Trophoblast cell (in vitro differentiated cells and primary cell): ENCODE measurements around the gene MAP2K5.

Experiments
- DNase-seq, 2 donors: peaks; one replicate each; pipeline ENCODE4 v3.0.0-alpha.2; 2016
- H2AFZ ChIP-seq: 2 replicates; pipeline ENCODE4 v1.6.1; 2013; ENCODE audit warnings: low read length, moderate library complexity, mild to moderate bottlenecking; ENCODE audit not compliant: insufficient read depth, poor library complexity
- H2AK5ac ChIP-seq: 2 replicates; pipeline ENCODE4 v1.6.1; 2013; ENCODE audit warnings: mild to moderate bottlenecking, low read length
- H2BK120ac ChIP-seq: 2 replicates; pipeline ENCODE4 v1.6.1; 2013; ENCODE audit warnings: low read length, mild to moderate bottlenecking, moderate library complexity; ENCODE audit not compliant: insufficient read depth, poor library complexity
- H2BK12ac ChIP-seq: 2 replicates; pipeline ENCODE4 v1.6.1; 2013; ENCODE audit warnings: mild to moderate bottlenecking, low read length, moderate library complexity
- H2BK5ac ChIP-seq: 2 replicates; pipeline ENCODE4 v1.6.1; 2013; ENCODE audit warnings: low read length, low read depth, moderate library complexity, mild to moderate bottlenecking; ENCODE audit not compliant: poor library complexity
- H3K14ac ChIP-seq: 2 replicates; pipeline ENCODE4 v1.6.1; 2013; ENCODE audit warnings: mild to moderate bottlenecking, low read length
- H3K18ac ChIP-seq: 2 replicates; pipeline ENCODE4 v1.6.1; 2013; ENCODE audit warnings: mild to moderate bottlenecking, low read length
- H3K23ac ChIP-seq: 2 replicates; pipeline ENCODE4 v1.6.1; 2013; ENCODE audit warnings: low read length
- H3K27ac ChIP-seq: 2 replicates; pipeline ENCODE4 v1.5.1; 2013; ENCODE audit warnings: low read depth, mild to moderate bottlenecking, inconsistent platforms, low read length, moderate library complexity
- H3K27me3 ChIP-seq: 2 replicates; pipeline ENCODE4 v1.6.1; 2013; ENCODE audit warnings: inconsistent platforms, mild to moderate bottlenecking, low read length, moderate library complexity; ENCODE audit not compliant: insufficient read depth
- H3K36me3 ChIP-seq, 2 experiments: 1 replicate in 1 of 2; 2 replicates in 1 of 2; pipeline ENCODE4 v1.6.1; 2013; ENCODE audit warnings: low read length in 2 of 2, mild to moderate bottlenecking in 2 of 2, moderate library complexity in 1 of 2; ENCODE audit not compliant: insufficient read depth in 2 of 2, control insufficient read depth in 1 of 2
- H3K4ac ChIP-seq: 2 replicates; pipeline ENCODE4 v1.6.1; 2013; ENCODE audit warnings: low read depth, mild to moderate bottlenecking, low read length, moderate library complexity
- H3K4me1 ChIP-seq, 2 experiments: 1 replicate in 1 of 2; 2 replicates in 1 of 2; pipeline ENCODE4 v1.6.1; 2013; ENCODE audit warnings: low read length in 2 of 2, mild to moderate bottlenecking in 2 of 2, moderate library complexity in 1 of 2; ENCODE audit not compliant: insufficient read depth in 2 of 2, control insufficient read depth in 1 of 2
- H3K4me2 ChIP-seq: 2 replicates; pipeline ENCODE4 v1.6.1; 2013; ENCODE audit warnings: inconsistent platforms, mild to moderate bottlenecking, low read length, moderate library complexity
- H3K4me3 ChIP-seq: 2 replicates; pipeline ENCODE4 v1.5.1; 2013; ENCODE audit warnings: mild to moderate bottlenecking, low read depth, low read length, inconsistent platforms
- H3K79me1 ChIP-seq: one replicate; pipeline ENCODE4 v1.6.1; 2013; ENCODE audit warnings: low read length
- H3K79me2 ChIP-seq: 2 replicates; pipeline ENCODE4 v1.6.1; 2013; ENCODE audit warnings: low read length, mild to moderate bottlenecking; ENCODE audit not compliant: control insufficient read depth, insufficient read depth, poor library complexity
- H3K9ac ChIP-seq: 2 replicates; pipeline ENCODE4 v1.6.1; 2013; ENCODE audit warnings: mild to moderate bottlenecking, low read length
- H3K9me3 ChIP-seq: 2 replicates; pipeline ENCODE4 v1.6.1; 2013; ENCODE audit warnings: low read depth, mild to moderate bottlenecking, control low read depth, inconsistent platforms, low read length; ENCODE audit not compliant: insufficient read depth
- H4K12ac ChIP-seq: 2 replicates; pipeline ENCODE4 v1.6.1; 2013; ENCODE audit warnings: low read depth, mild to moderate bottlenecking, low read length, moderate library complexity
- H4K8ac ChIP-seq: 2 replicates; pipeline ENCODE4 v1.6.1; 2013; ENCODE audit warnings: low read depth, mild to moderate bottlenecking, low read length, moderate library complexity
- H4K91ac ChIP-seq: one replicate; pipeline ENCODE4 v1.6.1; 2013; ENCODE audit warnings: low read depth, mild to moderate bottlenecking, low read length, moderate library complexity
- WGBS: extraction: QIAGEN DNeasy Blood & Tissue Kit; methylation state at CpG from one replicate; pipeline ENCODE4 v1.1.7; 2013; ENCODE audit warnings: missing lambda C conversion rate; ENCODE audit not compliant: insufficient read length, insufficient coverage; ENCODE audit errors: extremely low coverage; 5-methylcytosine and 5-hydroxymethylcytosine counted together

The MAP2K5 gene

GRCh38 chr15:67508407-67508806, 34.1 kb upstream of the MAP2K5 start:
- Histone ChIP-seq H3K14ac (no peak overlapping the region), H3K4me2 (no peak overlapping the region), H3K79me2 (no peaks in the 10 kb centered on the region), H2AFZ (no peak overlapping the region), H2AK5ac (no peak overlapping the region), H2BK5ac (no peak overlapping the region), H3K4me3 (no peak overlapping the region), H4K91ac (no peak overlapping the region), H4K12ac (no peak overlapping the region), H4K8ac (no peak overlapping the region), H3K9ac (no peak overlapping the region), H3K27ac (no peak overlapping the region), H3K9me3 (no peaks in the 10 kb centered on the region), H3K36me3 (no peaks in the 10 kb centered on the region), H3K27me3 (no peaks in the 10 kb centered on the region), H3K4me1 (no peaks in the 10 kb centered on the region), H3K4ac (no peak overlapping the region), H3K23ac (no peak overlapping the region), H3K79me1 (no peaks in the 10 kb centered on the region), H2BK12ac (no peak overlapping the region), H2BK120ac (no peak overlapping the region), H3K18ac (no peak overlapping the region)
- no CpG with 5 or more reads among the region's 3 CpGs for WGBS
- no peak for DNase-seq

- no peaks in the 10 kb centered on the region for H3K36me3 ChIP-seq
- no peak overlapping the region for H2BK12ac ChIP-seq
- H2BK120ac ChIP-seq: no peak overlapping the region
- H4K8ac ChIP-seq: no peak overlapping the region
- no peak overlapping the region for H2AFZ ChIP-seq
- no peak overlapping the region for H3K27ac ChIP-seq
- no peak overlapping the region for H3K4me2 ChIP-seq
- H3K4ac ChIP-seq: no peak overlapping the region
- H3K4me3 ChIP-seq: no peak overlapping the region
- DNase-seq: no peak
- H2AK5ac ChIP-seq: no peak overlapping the region
- no peak overlapping the region for H2BK5ac ChIP-seq
- no peak overlapping the region for H3K14ac ChIP-seq
- H3K4me1 ChIP-seq: no peaks in the 10 kb centered on the region
- peak overlapping the region; percentile 61 for H3K9ac ChIP-seq
- H3K18ac ChIP-seq: no peak overlapping the region
- no peak overlapping the region for H4K91ac ChIP-seq
- no CpG with 5 or more reads among the region's 4 CpGs for WGBS
- H4K12ac ChIP-seq: no peak overlapping the region
- H3K27me3 ChIP-seq: no peaks in the 10 kb centered on the region
- H3K23ac ChIP-seq: no peak overlapping the region
- no peaks in the 10 kb centered on the region for H3K79me2 ChIP-seq
- H3K9me3 ChIP-seq: no peaks in the 10 kb centered on the region
- no peaks in the 10 kb centered on the region for H3K79me1 ChIP-seq
Measured at GRCh38 chr15:67509918-67510317, 32.6 kb upstream of the MAP2K5 start.

- H2AFZ ChIP-seq: no peak overlapping the region
- H3K4me1 ChIP-seq: no peaks in the 10 kb centered on the region
- H2BK5ac ChIP-seq: no peak overlapping the region
- no peak overlapping the region for H4K12ac ChIP-seq
- H2BK120ac ChIP-seq: no peak overlapping the region
- H3K79me2 ChIP-seq: no peaks in the 10 kb centered on the region
- no peaks in the 10 kb centered on the region for H3K27me3 ChIP-seq
- no peak overlapping the region for H2AK5ac ChIP-seq
- H3K79me1 ChIP-seq: no peaks in the 10 kb centered on the region
- no peak overlapping the region for H4K8ac ChIP-seq
- no peak overlapping the region for H3K23ac ChIP-seq
- no peaks in the 10 kb centered on the region for H3K9me3 ChIP-seq
- H3K9ac ChIP-seq: no peak overlapping the region
- H3K4ac ChIP-seq: no peak overlapping the region
- no peak for DNase-seq
- H3K27ac ChIP-seq: no peak overlapping the region
- H3K14ac ChIP-seq: no peak overlapping the region
- no CpG with 5 or more reads among the region's 7 CpGs for WGBS
- H2BK12ac ChIP-seq: no peak overlapping the region
- no peaks in the 10 kb centered on the region for H3K36me3 ChIP-seq
- H3K4me2 ChIP-seq: no peak overlapping the region
- no peak overlapping the region for H3K4me3 ChIP-seq
- H4K91ac ChIP-seq: no peak overlapping the region
- H3K18ac ChIP-seq: no peak overlapping the region
Measured at GRCh38 chr15:67510597-67511190, 31.8 kb upstream of the MAP2K5 start.

- Histone ChIP-seq H2BK12ac (no peak overlapping the region), H3K9ac (no peak overlapping the region), H2AK5ac (no peak overlapping the region), H2BK5ac (no peak overlapping the region), H3K14ac (no peak overlapping the region), H3K36me3 (no peaks in the 10 kb centered on the region), H3K79me2 (no peaks in the 10 kb centered on the region), H3K9me3 (no peaks in the 10 kb centered on the region), H3K27me3 (no peaks in the 10 kb centered on the region), H3K23ac (no peak overlapping the region), H3K4me2 (no peak overlapping the region), H4K91ac (no peak overlapping the region), H3K4ac (no peak overlapping the region), H3K4me1 (no peaks in the 10 kb centered on the region), H3K4me3 (no peak overlapping the region), H3K18ac (no peak overlapping the region), H3K79me1 (no peaks in the 10 kb centered on the region), H2AFZ (no peak overlapping the region), H4K8ac (no peak overlapping the region), H4K12ac (no peak overlapping the region), H2BK120ac (no peak overlapping the region), H3K27ac (no peak overlapping the region)
- no peak for DNase-seq
- WGBS: no CpG with 5 or more reads among the region's 3 CpGs
Measured at GRCh38 chr15:67511606-67512005, 30.9 kb upstream of the MAP2K5 start.
